ENCODE measurements around the gene GRIK2.

DNA sequence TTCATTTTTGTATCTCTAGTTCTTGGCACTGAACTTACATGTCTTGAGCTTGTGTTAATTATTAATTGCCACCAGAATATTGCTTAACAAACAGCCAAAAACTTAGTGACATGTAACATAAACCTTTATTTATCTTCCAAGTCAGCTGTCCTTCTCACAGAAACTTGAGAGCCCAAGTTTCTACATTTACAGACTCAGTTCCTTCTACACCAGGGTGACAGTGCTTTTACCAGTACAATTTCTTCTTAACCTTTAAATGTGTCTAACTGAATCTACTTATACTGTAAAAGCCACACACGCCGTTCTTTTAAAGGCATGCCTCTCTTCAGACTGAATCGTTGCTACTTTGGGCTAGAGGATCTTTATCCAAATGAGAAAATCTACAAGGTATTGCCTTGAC, 539.2 kb downstream of the GRIK2 start:
- TF ChIP-seq, protein P1, sequence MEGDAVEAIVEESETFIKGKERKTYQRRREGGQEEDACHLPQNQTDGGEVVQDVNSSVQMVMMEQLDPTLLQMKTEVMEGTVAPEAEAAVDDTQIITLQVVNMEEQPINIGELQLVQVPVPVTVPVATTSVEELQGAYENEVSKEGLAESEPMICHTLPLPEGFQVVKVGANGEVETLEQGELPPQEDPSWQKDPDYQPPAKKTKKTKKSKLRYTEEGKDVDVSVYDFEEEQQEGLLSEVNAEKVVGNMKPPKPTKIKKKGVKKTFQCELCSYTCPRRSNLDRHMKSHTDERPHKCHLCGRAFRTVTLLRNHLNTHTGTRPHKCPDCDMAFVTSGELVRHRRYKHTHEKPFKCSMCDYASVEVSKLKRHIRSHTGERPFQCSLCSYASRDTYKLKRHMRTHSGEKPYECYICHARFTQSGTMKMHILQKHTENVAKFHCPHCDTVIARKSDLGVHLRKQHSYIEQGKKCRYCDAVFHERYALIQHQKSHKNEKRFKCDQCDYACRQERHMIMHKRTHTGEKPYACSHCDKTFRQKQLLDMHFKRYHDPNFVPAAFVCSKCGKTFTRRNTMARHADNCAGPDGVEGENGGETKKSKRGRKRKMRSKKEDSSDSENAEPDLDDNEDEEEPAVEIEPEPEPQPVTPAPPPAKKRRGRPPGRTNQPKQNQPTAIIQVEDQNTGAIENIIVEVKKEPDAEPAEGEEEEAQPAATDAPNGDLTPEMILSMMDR (conservative IDR thresholded peaks at IDR 0.05 in 1 of 2, IDR thresholded peaks at IDR 0.05 in 1 of 2; ENCODE audit: extremely low read depth in 1 of 2, insufficient read depth in 1 of 2, low read depth in 1 of 2, low read length in 2 of 2) = no peak
- no peak for TF ChIP-seq EZH2 (IDR thresholded peaks at IDR 0.05; ENCODE audit: borderline replicate concordance, low read length)

Measured in mammary epithelial cell (primary cell).